DMS79 (cell line): ENCODE results near the gene TPRX1.
"Not testable (repeated sequence)": the region's sequence is repeated elsewhere in the genome, so short reads cannot be mapped to it uniquely, and the experiment has no call there.

ENCODE experiments used
- DNase-seq: peaks from one replicate; lab custom pipeline; 2025; lab: John Stamatoyannopoulos, UW

Gene TPRX1, protein sequence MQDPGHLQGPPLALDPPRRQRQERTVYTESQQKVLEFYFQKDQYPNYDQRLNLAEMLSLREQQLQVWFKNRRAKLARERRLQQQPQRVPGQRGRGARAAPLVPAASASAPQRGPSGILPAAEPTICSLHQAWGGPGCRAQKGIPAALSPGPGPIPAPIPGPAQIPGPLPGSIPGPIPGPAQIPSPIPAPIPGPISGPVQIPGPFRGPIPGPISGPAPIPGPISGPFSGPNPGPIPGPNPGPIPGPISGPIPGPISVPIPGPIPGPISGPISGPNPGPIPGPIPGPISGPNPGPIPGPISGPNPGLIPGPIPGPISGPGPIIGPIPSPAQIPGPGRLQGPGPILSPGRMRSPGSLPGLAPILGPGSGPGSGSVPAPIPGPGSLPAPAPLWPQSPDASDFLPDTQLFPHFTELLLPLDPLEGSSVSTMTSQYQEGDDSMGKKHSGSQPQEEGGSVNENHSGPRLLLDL

GRCh38 chr19:47804451-47804850 is at the start of gene TPRX1:
TPRX1 (minus strand) TSS chr19:47804551; CDS start chr19:47804539, 12 bp downstream.
- not testable (repeated sequence) for DNase-seq

DNA sequence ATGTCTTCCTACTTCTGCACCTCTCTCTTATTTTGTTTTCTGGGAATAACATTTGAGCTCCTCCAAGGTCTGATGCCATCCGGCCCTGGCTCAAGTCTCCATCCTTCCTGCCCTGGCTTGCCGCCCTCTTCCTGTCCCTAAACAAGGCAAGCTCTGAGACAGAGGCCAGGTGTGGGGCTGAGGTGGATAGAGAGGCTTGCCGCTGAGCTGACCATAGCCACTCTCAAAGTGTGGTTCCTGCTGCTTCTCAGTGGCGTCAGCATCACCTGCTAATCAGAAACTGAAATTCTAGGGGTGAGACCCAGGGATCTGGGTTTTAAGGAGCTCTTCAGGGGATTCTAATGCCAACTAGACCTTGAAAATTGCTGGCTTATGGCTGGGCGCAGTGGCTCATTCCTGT is 48.7 kb upstream of the TPRX1 start:
- DNase-seq, result no peak

- no peak for DNase-seq
Measured at GRCh38 chr19:47848823-47849473, 44.6 kb upstream of the TPRX1 start.

DNA sequence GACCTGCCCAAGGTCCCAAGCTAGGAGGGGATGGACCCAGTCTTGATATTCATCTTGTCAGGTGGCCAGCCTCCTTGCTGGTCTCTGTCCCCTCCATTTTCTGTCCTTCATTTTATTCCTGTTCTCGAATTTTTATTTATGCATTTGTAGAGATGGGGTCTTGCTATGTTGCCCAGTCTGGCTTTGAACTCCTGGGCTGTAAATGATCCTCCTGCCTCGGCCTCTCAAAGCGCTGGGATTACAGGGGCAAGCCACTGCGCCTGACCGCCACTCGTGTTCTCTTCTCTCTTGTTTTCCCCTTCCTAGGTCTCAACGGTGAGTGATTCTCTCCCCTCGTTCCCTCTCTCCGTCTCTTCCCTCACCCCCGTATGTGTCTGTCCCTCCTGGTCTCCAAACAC is 44.1 kb upstream of the TPRX1 start:
- DNase-seq, result no peak

DNA sequence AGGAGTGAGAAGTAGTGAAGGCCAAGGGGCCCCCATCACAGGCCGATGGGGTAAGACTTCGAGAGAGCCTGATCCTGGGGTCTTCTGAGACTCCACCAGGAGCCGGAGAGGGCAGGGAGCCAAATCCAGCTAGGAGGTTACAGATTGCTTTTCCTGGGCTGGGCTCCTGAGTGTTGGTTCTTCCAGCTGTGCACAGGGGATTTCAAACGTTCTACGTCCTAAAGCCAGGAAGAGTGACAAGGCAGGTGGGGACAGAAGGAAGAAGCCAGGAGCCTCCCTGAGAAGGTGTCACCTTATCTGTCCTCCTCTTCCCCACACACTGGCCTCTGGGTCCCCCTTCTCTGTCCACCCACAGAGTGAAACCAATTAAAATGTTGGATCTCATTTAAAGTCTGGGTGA is 38.6 kb upstream of the TPRX1 start:
- no peak for DNase-seq

- DNase-seq, result no peak
Measured at GRCh38 chr19:47839913-47840312, 35.6 kb upstream of the TPRX1 start.

GRCh38 chr19:47839411-47839810 is 35.1 kb upstream of the TPRX1 start:
- no peak for DNase-seq

DNA sequence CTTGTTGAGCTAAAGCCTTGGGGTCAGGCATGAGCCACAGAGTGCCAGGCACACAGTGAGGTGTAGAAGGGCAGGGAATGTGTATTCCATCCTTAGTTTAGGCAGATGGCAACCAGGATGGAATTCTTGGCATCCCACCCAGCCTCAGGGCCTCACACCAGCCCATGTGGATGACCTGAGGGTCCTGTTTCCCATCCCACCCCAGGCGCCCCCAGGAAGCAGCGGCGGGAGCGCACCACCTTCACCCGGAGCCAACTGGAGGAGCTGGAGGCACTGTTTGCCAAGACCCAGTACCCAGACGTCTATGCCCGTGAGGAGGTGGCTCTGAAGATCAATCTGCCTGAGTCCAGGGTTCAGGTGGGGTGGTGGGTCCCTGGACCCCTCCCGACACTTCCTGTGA is 31.7 kb upstream of the TPRX1 start:
- no peak for DNase-seq

DNA sequence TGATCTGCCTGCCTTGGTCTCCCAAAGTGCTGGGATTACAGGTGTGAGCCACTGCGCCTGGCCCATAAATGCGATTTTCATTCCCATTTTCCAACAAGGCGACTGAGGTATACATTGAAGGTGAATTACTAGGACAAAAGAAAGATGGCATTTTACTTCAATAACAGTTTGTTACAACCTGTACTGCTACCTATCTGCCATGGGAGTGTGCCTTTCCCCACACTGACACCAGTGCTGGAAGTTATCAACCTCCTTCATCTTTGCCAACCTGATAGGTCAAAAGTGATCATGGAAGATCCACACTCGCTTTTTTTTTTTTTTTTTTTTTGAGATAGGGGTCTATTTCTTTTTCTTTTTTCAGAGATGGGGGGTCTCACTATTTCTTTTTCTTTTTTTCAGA is 28.4 kb upstream of the TPRX1 start:
- DNase-seq, result no peak

- DNase-seq, result no peak
Measured at GRCh38 chr19:47826800-47827199, 22.4 kb upstream of the TPRX1 start.

- no peak for DNase-seq
Measured at GRCh38 chr19:47824396-47824795, 20.0 kb upstream of the TPRX1 start.

DNA sequence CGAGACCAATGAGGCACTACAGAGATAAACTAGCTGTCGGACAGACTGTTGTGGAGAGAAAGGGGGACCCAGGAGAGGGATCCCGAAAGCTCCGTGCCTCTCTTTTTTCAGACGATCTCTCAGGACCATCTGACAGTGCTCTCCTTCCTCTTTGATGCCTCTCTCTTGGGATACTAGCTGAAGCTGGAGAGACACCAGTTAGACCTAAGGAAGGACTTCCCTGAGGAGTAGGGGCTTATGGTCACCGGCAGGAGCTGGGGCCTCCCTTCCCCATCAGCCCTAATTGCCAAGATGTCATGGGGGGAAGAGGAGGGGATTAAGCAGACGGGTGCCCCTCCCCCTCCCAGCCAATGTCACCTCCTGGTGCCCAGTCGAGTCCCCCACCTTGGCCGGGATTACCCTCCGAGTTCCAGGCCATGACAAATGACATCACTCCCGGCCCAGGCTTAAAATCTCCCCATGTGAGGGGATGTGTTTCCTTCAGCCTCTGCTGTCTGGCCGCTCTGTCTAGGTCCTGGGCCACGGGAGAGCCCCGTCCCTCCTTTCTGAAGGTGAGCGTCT is 17.2 kb upstream of the TPRX1 start, which contains the start of gene CRX:
CRX (plus strand) TSS at position 478 of the 561 bp plus-strand sequence. CDS start 12,507 bp downstream, outside the sequence.
- no peak for DNase-seq

GRCh38 chr19:47820410-47820809 is 16.1 kb upstream of the TPRX1 start:
- DNase-seq, result no peak

DNA sequence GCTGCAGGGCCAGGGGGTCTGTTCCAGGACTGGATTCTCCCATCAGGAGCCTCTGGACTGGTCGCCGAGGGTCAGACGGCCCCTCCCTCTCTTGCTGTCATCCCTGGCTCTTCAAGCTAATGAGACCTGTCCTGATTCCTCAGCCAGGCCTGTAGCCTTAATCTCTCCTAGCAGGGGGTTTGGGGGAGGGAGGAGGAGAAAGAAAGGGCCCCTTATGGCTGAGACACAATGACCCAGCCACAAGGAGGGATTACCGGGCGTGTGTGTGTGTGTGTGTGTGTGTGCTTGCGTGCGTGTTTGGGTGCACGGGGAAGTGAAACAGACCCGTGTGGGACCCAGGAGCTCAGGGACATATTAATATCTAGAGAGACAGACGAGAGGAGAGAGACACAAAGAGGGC is 15.5 kb upstream of the TPRX1 start:
- no peak for DNase-seq

- DNase-seq, result not testable (repeated sequence)
Measured at GRCh38 chr19:47818221-47818620, 13.9 kb upstream of the TPRX1 start.

GRCh38 chr19:47816270-47816669 is 11.9 kb upstream of the TPRX1 start:
- DNase-seq, result not testable (repeated sequence)

GRCh38 chr19:47813995-47814328 is 9.6 kb upstream of the TPRX1 start:
- DNase-seq, result no peak

- no peak for DNase-seq
Measured at GRCh38 chr19:47813304-47813994, 9.1 kb upstream of the TPRX1 start.

DNA sequence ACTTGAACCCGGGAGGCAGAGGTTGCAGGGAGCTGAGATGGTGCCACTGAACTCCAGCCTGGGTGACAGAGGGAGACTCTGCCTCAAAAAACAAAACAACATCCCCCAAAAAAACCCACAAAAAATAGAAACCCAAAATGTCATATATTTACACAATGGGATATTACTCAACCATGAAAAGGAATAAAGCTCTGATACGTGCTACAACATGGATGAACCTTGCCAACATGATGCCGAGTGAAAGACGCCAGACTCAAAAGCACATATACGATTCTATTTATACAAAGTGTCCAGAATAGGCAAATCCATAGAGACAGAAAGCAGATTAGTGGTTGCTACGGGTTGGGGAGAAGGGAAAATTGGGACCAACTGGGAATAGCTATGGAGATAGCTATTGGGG is 2.1 kb upstream of the TPRX1 start:
- DNase-seq, result no peak

DNA sequence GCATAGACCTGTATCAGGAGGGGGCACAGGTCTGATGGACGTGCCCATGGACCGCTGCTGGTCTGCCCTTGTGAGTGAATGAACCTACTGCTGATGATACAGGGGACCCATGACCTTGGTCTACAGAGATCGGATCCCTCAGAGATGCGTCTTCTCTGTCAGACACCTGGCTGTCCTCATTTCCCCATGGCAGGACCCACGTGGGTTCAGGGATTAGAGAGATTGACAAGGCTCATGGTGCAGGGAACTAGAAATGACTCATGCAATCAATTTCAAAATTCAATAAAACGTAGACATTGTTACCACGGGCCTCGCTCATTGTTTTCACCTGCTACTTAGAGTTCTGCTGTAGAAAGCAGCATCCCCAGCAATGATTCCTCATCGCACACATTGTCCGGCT is 962 bp upstream of the TPRX1 start:
- no peak for DNase-seq

DNA sequence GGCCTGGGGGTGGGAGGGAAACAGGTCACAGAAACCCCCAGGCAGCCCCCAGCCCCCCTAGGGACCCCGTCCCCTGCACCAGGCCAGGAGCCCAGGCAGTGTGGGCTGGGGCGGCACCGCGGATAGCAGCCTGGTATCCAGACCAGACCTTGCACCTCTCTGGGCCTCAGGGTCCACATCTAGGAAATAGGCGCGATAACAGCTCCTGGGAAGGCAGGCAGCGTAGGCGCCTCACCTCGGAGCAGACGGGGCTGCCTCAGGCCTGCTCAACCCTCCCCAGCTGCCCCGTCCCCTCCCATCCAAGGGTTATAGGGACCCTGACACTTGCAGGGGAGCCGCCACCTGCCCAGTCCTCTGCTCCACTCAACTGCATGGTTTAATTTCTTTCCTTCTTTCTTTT is 680 bp downstream of the TPRX1 start:
- DNase-seq, result not testable (repeated sequence)

DNA sequence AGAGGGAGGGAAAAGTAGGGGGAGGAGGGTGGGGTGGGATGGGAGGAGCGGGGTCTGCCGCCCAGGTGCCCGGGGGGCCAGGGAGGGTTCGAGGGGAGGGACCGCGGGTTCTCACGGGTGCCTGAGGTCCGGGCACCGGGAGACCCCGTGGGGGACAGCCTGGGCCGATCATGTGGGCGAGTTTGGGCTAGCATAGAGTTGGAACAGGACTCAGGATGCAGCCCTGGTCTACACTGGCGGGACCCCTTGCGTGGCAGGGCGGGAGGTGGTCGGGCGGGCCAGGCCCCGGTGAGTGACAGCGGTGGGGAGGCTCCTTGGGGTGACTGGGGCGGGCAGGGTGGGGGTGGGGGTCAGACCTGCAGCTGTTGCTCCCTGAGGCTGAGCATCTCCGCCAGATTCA is 1.2 kb downstream of the TPRX1 start:
- DNase-seq, result not testable (repeated sequence)
